ENCODE results near the gene SLIT1. TPM values are rescaled to one million over a fixed set of nuclear protein-coding genes. Genes with fewer than 3 reads are reported as not detected.

The SLIT1 gene
- total RNA-seq, 1 experiment from 2014 or later, result not detected

DNA sequence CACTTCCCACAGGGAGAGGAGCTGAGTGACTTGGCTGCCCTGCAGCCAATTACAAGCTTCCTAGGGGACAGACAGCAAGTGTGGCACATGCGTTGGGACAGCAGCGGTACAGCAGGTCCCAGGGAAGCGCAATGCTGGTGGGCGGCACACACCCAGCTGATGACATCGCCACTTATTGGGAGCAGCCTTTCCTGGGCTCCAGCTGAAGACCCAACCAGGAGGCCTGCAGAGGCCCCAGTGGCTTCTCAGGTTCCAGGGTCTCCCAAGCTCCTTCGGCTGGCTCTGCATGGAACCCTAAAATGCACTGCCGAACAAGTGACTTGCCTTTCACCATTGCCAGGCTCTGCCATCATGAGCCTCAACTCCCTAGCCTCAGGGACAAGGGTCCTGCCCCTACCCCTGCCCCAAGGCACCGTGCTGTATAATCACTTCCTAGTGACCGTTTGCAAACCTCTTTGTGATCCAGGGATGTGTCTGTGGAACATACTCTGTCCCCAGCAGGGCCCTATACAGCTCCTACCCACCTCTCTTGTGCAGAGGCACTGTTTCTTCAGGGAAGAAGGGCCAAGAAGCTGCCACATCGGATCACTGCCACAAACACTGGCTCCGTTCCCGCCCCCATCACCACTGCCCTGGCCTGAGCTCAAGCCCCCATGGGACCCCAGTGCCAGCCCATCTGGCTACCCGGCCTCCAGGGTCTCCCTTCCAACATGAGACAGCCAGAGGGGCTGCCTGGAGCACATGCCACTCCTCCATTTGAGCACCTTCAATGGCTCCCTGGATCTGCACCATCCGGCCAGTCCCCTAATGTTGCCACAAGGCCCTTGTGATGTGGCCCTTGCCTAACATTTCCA, 19.3 kb upstream of the SLIT1 start:
- BruUV-seq (replicated peaks), result no TSS peak
- DNase-seq (ENCODE audit: unreplicated experiment), result no peak
- H3K27ac Mint-ChIP-seq (ENCODE audit: low read depth, unreplicated experiment), result no peak overlapping the region
- no peaks in the 10 kb centered on the region for H3K36me3 Mint-ChIP-seq (ENCODE audit: insufficient read depth, unreplicated experiment)
- no peaks in the 10 kb centered on the region for H3K9me3 Mint-ChIP-seq (ENCODE audit: unreplicated experiment)
- no peak overlapping the region for H3K4me3 Mint-ChIP-seq (ENCODE audit: unreplicated experiment)
- POLR2A ChIA-PET, result interaction anchor here (1.1 to 1.6 kb wide), 2 partner anchors 8 to 13 kb away, joined by 3 read pairs; no protein-coding TSS in a partner anchor
- intact Hi-C loops (cut with micrococcal nuclease), result no loop called here
- TF ChIP-seq CTCF (IDR thresholded peaks at IDR 0.05; ENCODE audit: unreplicated experiment), result no peak
- no peaks in the 10 kb centered on the region for H3K4me1 Mint-ChIP-seq (ENCODE audit: insufficient read depth, unreplicated experiment)
- H3K27me3 Mint-ChIP-seq (ENCODE audit: insufficient read depth, unreplicated experiment), result peaks cover 30% of the 10 kb centered on the region
- CTCF ChIA-PET, result interaction anchor here (0.6 to 8.8 kb wide), 12 partner anchors 6 to 833 kb away, joined by 3 to 111 read pairs (median 3); no protein-coding TSS in a partner anchor

- Mint-ChIP-seq H3K4me3 (ENCODE audit: unreplicated experiment) (no peak overlapping the region), H3K9me3 (ENCODE audit: unreplicated experiment) (no peaks in the 10 kb centered on the region), H3K27me3 (ENCODE audit: insufficient read depth, unreplicated experiment) (peaks cover 25% of the 10 kb centered on the region), H3K4me1 (ENCODE audit: insufficient read depth, unreplicated experiment) (no peaks in the 10 kb centered on the region), H3K36me3 (ENCODE audit: insufficient read depth, unreplicated experiment) (no peaks in the 10 kb centered on the region), H3K27ac (ENCODE audit: low read depth, unreplicated experiment) (no peak overlapping the region)
- DNase-seq (ENCODE audit: unreplicated experiment), result no peak
- BruUV-seq (replicated peaks), result no TSS peak
- intact Hi-C loops (cut with micrococcal nuclease), result no loop called here
- ChIA-PET POLR2A (no interaction called here), CTCF (interaction anchor here (0.6 to 2.8 kb wide), 5 partner anchors 10 to 562 kb away, joined by 3 to 25 read pairs (median 3); no protein-coding TSS in a partner anchor)
- no peak for TF ChIP-seq CTCF (IDR thresholded peaks at IDR 0.05; ENCODE audit: unreplicated experiment)
Observed at GRCh38 chr10:97203220-97203619, 17.5 kb upstream of the SLIT1 start.

DNA sequence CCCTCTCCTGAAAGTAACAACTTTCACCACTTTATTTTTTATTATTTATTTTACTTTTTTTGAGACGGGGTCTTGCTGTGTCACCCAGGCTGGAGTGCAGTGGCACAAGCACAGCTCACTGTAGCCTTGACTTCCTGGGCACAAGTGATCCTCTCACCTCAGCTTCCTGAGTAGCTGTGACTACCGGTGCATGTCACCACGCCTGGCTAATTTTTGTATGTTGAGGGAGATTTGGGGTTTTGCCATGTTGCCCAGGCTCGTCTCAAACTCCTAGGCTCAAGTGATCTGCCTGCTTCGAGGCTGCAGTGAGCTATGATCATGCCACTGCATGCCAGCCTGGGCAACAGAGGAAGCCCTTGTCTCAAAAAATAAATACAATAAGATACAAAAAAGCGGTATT, 14.9 kb upstream of the SLIT1 start:
- Mint-ChIP-seq H3K27ac (ENCODE audit: low read depth, unreplicated experiment) (no peak overlapping the region), H3K27me3 (ENCODE audit: insufficient read depth, unreplicated experiment) (peaks cover 6% of the 10 kb centered on the region), H3K4me3 (ENCODE audit: unreplicated experiment) (no peak overlapping the region), H3K9me3 (ENCODE audit: unreplicated experiment) (no peaks in the 10 kb centered on the region), H3K4me1 (ENCODE audit: insufficient read depth, unreplicated experiment) (no peaks in the 10 kb centered on the region), H3K36me3 (ENCODE audit: insufficient read depth, unreplicated experiment) (no peaks in the 10 kb centered on the region)
- ChIA-PET POLR2A (no interaction called here), CTCF (interaction anchor here (0.7 to 7.0 kb wide), 4 partner anchors 8 to 164 kb away, joined by 3 to 111 read pairs (median 4); no protein-coding TSS in a partner anchor)
- TF ChIP-seq CTCF (IDR thresholded peaks at IDR 0.05; ENCODE audit: unreplicated experiment), result no peak
- intact Hi-C loops (cut with micrococcal nuclease), result no loop called here
- no TSS peak for BruUV-seq (replicated peaks)
- DNase-seq (ENCODE audit: unreplicated experiment), result no peak

- Mint-ChIP-seq H3K27ac (ENCODE audit: low read depth, unreplicated experiment) (no peak overlapping the region), H3K4me1 (ENCODE audit: insufficient read depth, unreplicated experiment) (no peaks in the 10 kb centered on the region), H3K27me3 (ENCODE audit: insufficient read depth, unreplicated experiment) (peaks cover 13% of the 10 kb centered on the region), H3K4me3 (ENCODE audit: unreplicated experiment) (no peak overlapping the region), H3K36me3 (ENCODE audit: insufficient read depth, unreplicated experiment) (no peaks in the 10 kb centered on the region), H3K9me3 (ENCODE audit: unreplicated experiment) (no peaks in the 10 kb centered on the region)
- TF ChIP-seq CTCF (IDR thresholded peaks at IDR 0.05; ENCODE audit: unreplicated experiment), result no peak
- POLR2A ChIA-PET, result no interaction called here
- no TSS peak for BruUV-seq (replicated peaks)
- intact Hi-C loops (cut with micrococcal nuclease), result no loop called here
- no peak for DNase-seq (ENCODE audit: unreplicated experiment)
- CTCF ChIA-PET, result interaction anchor here (1.6 to 7.0 kb wide), 4 partner anchors 9 to 163 kb away, joined by 6 to 111 read pairs (median 12); no protein-coding TSS in a partner anchor
Observed at GRCh38 chr10:97199152-97199551, 13.4 kb upstream of the SLIT1 start.

All from MCF 10A (cell line).